ENCODE data around the gene LRRFIP2.
"Not testable (repeated sequence)": the region's sequence is repeated elsewhere in the genome, so short reads cannot be mapped to it uniquely, and the experiment has no call there.

Gene LRRFIP2

GRCh38 chr3:37174532-37175126, at the start of gene LRRFIP2:
Gene LRRFIP2 (minus strand): TSS chr3:37174582. CDS start chr3:37148983, 25,599 bp downstream.
- DNase-seq: no peak

GRCh38 chr3:37223576-37223975, 49.2 kb upstream of the LRRFIP2 start:
- no peak for DNase-seq

GRCh38 chr3:37223141-37223558, 48.8 kb upstream of the LRRFIP2 start:
- no peak for DNase-seq

- DNase-seq: not testable (repeated sequence)
Measured at GRCh38 chr3:37222542-37222941, 48.2 kb upstream of the LRRFIP2 start.

- no peak for DNase-seq
Measured at GRCh38 chr3:37221407-37221806, 47.0 kb upstream of the LRRFIP2 start.

- DNase-seq: no peak
Measured at GRCh38 chr3:37219266-37219665, 44.9 kb upstream of the LRRFIP2 start.

GRCh38 chr3:37218206-37218605, 43.8 kb upstream of the LRRFIP2 start:
- DNase-seq: no peak

GRCh38 chr3:37217098-37217849, 42.9 kb upstream of the LRRFIP2 start:
- peak; percentile 64 for DNase-seq

- no peak for DNase-seq
Measured at GRCh38 chr3:37216597-37217097, 42.3 kb upstream of the LRRFIP2 start.

GRCh38 chr3:37214076-37214475, 39.7 kb upstream of the LRRFIP2 start:
- DNase-seq: no peak

- no peak for DNase-seq
Measured at GRCh38 chr3:37210230-37210629, 35.8 kb upstream of the LRRFIP2 start.

GRCh38 chr3:37208576-37208975, 34.2 kb upstream of the LRRFIP2 start:
- DNase-seq: not testable (repeated sequence)

- not testable (repeated sequence) for DNase-seq
Measured at GRCh38 chr3:37208008-37208407, 33.6 kb upstream of the LRRFIP2 start.

GRCh38 chr3:37206041-37206440, 31.7 kb upstream of the LRRFIP2 start:
- DNase-seq: not testable (repeated sequence)

- no peak for DNase-seq
Measured at GRCh38 chr3:37204314-37204713, 29.9 kb upstream of the LRRFIP2 start.

GRCh38 chr3:37202035-37202434, 27.7 kb upstream of the LRRFIP2 start:
- no peak for DNase-seq

GRCh38 chr3:37200141-37200540, 25.8 kb upstream of the LRRFIP2 start:
- no peak for DNase-seq

- no peak for DNase-seq
Measured at GRCh38 chr3:37198996-37199395, 24.6 kb upstream of the LRRFIP2 start.

- DNase-seq: no peak
Measured at GRCh38 chr3:37198547-37198946, 24.2 kb upstream of the LRRFIP2 start.

GRCh38 chr3:37197810-37198371, 23.5 kb upstream of the LRRFIP2 start:
- DNase-seq: no peak

- no peak for DNase-seq
Measured at GRCh38 chr3:37194533-37194932, 20.2 kb upstream of the LRRFIP2 start.

GRCh38 chr3:37190667-37191066, 16.3 kb upstream of the LRRFIP2 start:
- no peak for DNase-seq

- no peak for DNase-seq
Measured at GRCh38 chr3:37189109-37189508, 14.7 kb upstream of the LRRFIP2 start.

GRCh38 chr3:37183976-37184375, 9.6 kb upstream of the LRRFIP2 start:
- DNase-seq: no peak

Data from activated effector memory CD4-positive, alpha-beta T cell treated with anti-CD3 and anti-CD28 coated beads, Interleukin-2, amount 50 U/mL, for 16 hours (primary cell).